Measurements from ENCODE around the gene CD14. TPM values are rescaled to one million over a fixed set of nuclear protein-coding genes. Genes with fewer than 3 reads are reported as not detected.

Gene CD14
- total and polyA plus RNA-seq, 2 experiments from 2014 or later = 0.45 to 2.3 TPM

GRCh38 chr5:140632366-140633020 is 482 bp downstream of the CD14 start:
- no peaks in the 10 kb centered on the region for H3K79me2 ChIP-seq
- 96% methylated on average over 51 of the region's 51 CpGs for WGBS (ENCODE audit: low lambda C conversion rate, missing lambda C conversion rate)
- no peaks in the 10 kb centered on the region for H3K9me3 ChIP-seq (ENCODE audit: low read depth)
- no peak overlapping the region for H3K4me2 ChIP-seq
- H3K27ac ChIP-seq = no peak overlapping the region
- no peaks in the 10 kb centered on the region for H3K36me3 ChIP-seq (replicated peaks; ENCODE audit: insufficient read depth, low read depth)
- no peaks in the 10 kb centered on the region for H3K4me1 ChIP-seq (ENCODE audit: insufficient read depth)
- TF ChIP-seq EZH2 (IDR thresholded peaks at IDR 0.05; ENCODE audit: borderline replicate concordance) = no peak
- no peak for TF ChIP-seq CTCF (IDR thresholded peaks at IDR 0.05; ENCODE audit: poor library complexity)
- no peak for TF ChIP-seq EZH2phosphoT487 (IDR thresholded peaks at IDR 0.05; ENCODE audit: low read depth, severe bottlenecking, unreplicated experiment)
- no peaks in the 10 kb centered on the region for H3K9me2 ChIP-seq (replicated peaks; ENCODE audit: insufficient read depth)
- H3K27me3 ChIP-seq = no peaks in the 10 kb centered on the region
- no peak overlapping the region for H2AFZ ChIP-seq
- no peak overlapping the region for H3K4me3 ChIP-seq
- no peak for DNase-seq (ENCODE audit: low spot score)
- no peaks in the 10 kb centered on the region for H4K20me1 ChIP-seq (ENCODE audit: insufficient read depth, poor library complexity, severe bottlenecking)

GRCh38 chr5:140631831-140632365 is 1.1 kb downstream of the CD14 start:
- 97% methylated on average over 36 of the region's 36 CpGs for WGBS (ENCODE audit: low lambda C conversion rate, missing lambda C conversion rate)
- Histone ChIP-seq H3K4me2 (no peak overlapping the region), H3K9me3 (ENCODE audit: low read depth) (no peaks in the 10 kb centered on the region), H3K79me2 (no peaks in the 10 kb centered on the region), H4K20me1 (ENCODE audit: insufficient read depth, poor library complexity, severe bottlenecking) (no peaks in the 10 kb centered on the region), H3K36me3 (replicated peaks; ENCODE audit: insufficient read depth, low read depth) (no peaks in the 10 kb centered on the region), H3K4me1 (ENCODE audit: insufficient read depth) (no peaks in the 10 kb centered on the region), H3K4me3 (no peak overlapping the region), H3K9me2 (replicated peaks; ENCODE audit: insufficient read depth) (no peaks in the 10 kb centered on the region), H3K27me3 (no peaks in the 10 kb centered on the region), H3K27ac (no peak overlapping the region), H2AFZ (no peak overlapping the region)
- TF ChIP-seq EZH2 (IDR thresholded peaks at IDR 0.05; ENCODE audit: borderline replicate concordance) = no peak
- TF ChIP-seq CTCF (IDR thresholded peaks at IDR 0.05; ENCODE audit: poor library complexity) = no peak
- TF ChIP-seq EZH2phosphoT487 (IDR thresholded peaks at IDR 0.05; ENCODE audit: low read depth, severe bottlenecking, unreplicated experiment) = no peak
- no peak for DNase-seq (ENCODE audit: low spot score)

- WGBS (ENCODE audit: low lambda C conversion rate, missing lambda C conversion rate) = 93% methylated on average over 4 of the region's 4 CpGs
- Histone ChIP-seq H3K4me1 (ENCODE audit: insufficient read depth) (no peaks in the 10 kb centered on the region), H2AFZ (no peak overlapping the region), H3K27ac (no peak overlapping the region), H4K20me1 (ENCODE audit: insufficient read depth, poor library complexity, severe bottlenecking) (no peaks in the 10 kb centered on the region), H3K4me2 (no peak overlapping the region), H3K36me3 (replicated peaks; ENCODE audit: insufficient read depth, low read depth) (no peaks in the 10 kb centered on the region), H3K27me3 (no peaks in the 10 kb centered on the region), H3K9me2 (replicated peaks; ENCODE audit: insufficient read depth) (no peaks in the 10 kb centered on the region), H3K79me2 (no peaks in the 10 kb centered on the region), H3K4me3 (no peak overlapping the region), H3K9me3 (ENCODE audit: low read depth) (no peaks in the 10 kb centered on the region)
- DNase-seq (ENCODE audit: low spot score) = no peak
- TF ChIP-seq EZH2phosphoT487 (IDR thresholded peaks at IDR 0.05; ENCODE audit: low read depth, severe bottlenecking, unreplicated experiment) (no peak), EZH2 (IDR thresholded peaks at IDR 0.05; ENCODE audit: borderline replicate concordance) (no peak), CTCF (IDR thresholded peaks at IDR 0.05; ENCODE audit: poor library complexity) (no peak)
These were observed 1.9 kb downstream of the CD14 start for GRCh38 chr5:140631036-140631417.
